Suprapubic skin (tissue), 4 donors: Measurements from ENCODE around the gene HORMAD2.

Experiments used
- POLR2A ChIP-seq, 2 donors: fragments of 450-650 bp; IDR thresholded peaks; one replicate each; pipeline ENCODE4 v1.6.1; 2017; ENCODE audit warnings: antibody characterized with exemption in 2 of 2, mild to moderate bottlenecking in 2 of 2, moderate library complexity in 2 of 2
- POLR2AphosphoS5 ChIP-seq, 3 donors: sonication (generic); formaldehyde crosslinking; IDR thresholded peaks; one replicate each; pipeline ENCODE4 v1.6.1; 2017; ENCODE audit warnings: antibody characterized with exemption in 3 of 3

DNA sequence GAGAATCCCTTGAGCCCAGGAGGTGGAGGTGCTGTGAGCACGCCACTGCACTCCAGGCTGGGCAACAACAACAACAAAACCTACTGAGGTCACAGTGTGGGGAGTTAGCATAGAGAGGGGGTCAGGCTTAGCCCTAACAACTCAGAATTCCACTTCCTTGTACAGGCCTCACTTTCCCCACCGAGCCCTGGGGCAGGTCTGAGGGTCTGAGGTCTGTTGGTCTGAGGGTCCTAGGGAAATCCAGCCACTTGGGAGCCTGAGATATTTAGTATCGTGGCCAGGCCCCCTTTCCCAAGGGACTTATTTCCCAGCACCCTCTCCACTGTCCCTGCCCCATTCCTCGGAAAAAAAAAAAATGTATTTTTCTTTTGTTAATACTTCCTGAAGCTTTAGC, 34.8 kb upstream of the HORMAD2 start:
- TF ChIP-seq POLR2A (IDR thresholded peaks at IDR 0.05) (no peak), POLR2AphosphoS5 (IDR thresholded peaks at IDR 0.05) (no peak)
